Measurements from ENCODE around the gene UNKL.

DNA sequence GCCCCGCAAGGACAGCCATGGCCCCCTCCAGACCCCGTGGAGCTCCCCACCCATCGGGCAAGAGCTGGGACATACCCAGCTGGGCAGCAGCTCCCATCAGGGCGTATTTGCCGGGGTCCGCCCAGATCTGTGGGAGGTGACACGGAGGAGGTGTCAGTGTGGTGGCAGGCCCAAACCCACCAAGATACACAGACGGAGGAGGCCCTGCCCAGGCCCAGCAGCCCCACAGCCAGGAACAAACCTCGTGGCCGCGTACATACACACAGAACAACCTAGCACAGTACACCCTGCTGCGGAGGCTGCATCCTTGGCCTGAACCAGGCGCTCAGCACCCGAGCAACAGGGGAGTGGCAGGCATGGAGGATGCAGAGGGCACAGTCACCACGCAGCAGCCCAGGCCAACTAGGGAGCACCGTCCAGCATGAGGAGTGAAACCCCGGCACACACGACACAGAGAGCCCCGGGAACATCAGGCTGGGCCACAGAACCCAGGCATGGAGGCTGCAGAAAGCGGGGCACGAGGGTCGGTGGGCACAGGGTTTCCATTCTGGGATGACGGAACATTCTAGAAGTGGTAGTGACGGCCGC, 34.8 kb upstream of the UNKL start:
- TF ChIP-seq POLR2A (IDR thresholded peaks at IDR 0.05; ENCODE audit: low read depth, low read length) (no peak), POLR2AphosphoS5 (IDR thresholded peaks at IDR 0.05; ENCODE audit: low read depth, low read length) (no peak), PAX5 (IDR thresholded peaks at IDR 0.05; ENCODE audit: insufficient read depth, low read length, severe bottlenecking) (no peak), SPI1 (IDR thresholded peaks at IDR 0.05; ENCODE audit: low read depth, low read length) (no peak), TAF1 (IDR thresholded peaks at IDR 0.05; ENCODE audit: low read depth, low read length) (no peak), POU2F2 (IDR thresholded peaks at IDR 0.05; ENCODE audit: low read depth, low read length) (no peak)
